ENCODE data around the gene ATG101. TPM values are rescaled to one million over a fixed set of nuclear protein-coding genes. Genes with fewer than 3 reads are reported as not detected.

The ATG101 gene
- total and polyA plus RNA-seq, 2 of the 13 experiments (the other 11 are each of a cell fraction or from before 2014, with no cell fraction given): 58.2 to 67.7 TPM

DNA sequence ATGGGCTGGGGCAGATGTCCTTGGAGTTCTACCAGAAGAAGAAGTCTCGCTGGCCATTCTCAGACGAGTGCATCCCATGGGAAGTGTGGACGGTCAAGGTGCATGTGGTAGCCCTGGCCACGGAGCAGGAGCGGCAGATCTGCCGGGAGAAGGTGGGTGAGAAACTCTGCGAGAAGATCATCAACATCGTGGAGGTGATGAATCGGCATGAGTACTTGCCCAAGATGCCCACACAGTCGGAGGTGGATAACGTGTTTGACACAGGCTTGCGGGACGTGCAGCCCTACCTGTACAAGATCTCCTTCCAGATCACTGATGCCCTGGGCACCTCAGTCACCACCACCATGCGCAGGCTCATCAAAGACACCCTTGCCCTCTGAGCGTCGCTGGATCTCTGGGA, 7.0 kb downstream of the ATG101 start:
- DNase-seq (ENCODE audit: low spot score): no peak
- BruUV-seq (replicated peaks): no TSS peak
- Histone ChIP-seq H4K20me1 (ENCODE audit: insufficient read depth, low read length) (no peaks in the 10 kb centered on the region), H3K27ac (ENCODE audit: extremely low read length, insufficient read depth, low read length) (no peak overlapping the region), H3K9ac (ENCODE audit: insufficient read depth, low read depth, low read length) (no peak overlapping the region), H2AFZ (ENCODE audit: low read length) (no peak overlapping the region), H3K36me3 (replicated peaks in 1 of 2; ENCODE audit: control insufficient read depth in 1 of 2, insufficient read depth in 2 of 2, low read length in 2 of 2) (peaks cover 25 to 61% of the 10 kb centered on the region in 2 experiments), H3K4me2 (ENCODE audit: low read depth, low read length) (no peak overlapping the region), H3K4me1 (ENCODE audit: insufficient read depth, low read length) (peaks cover 34% of the 10 kb centered on the region), H3K27me3 (ENCODE audit: control insufficient read depth in 1 of 2, insufficient read depth in 2 of 2, low read length in 2 of 2) (no peaks in the 10 kb centered on the region), H3K9me3 (ENCODE audit: low read length) (no peaks in the 10 kb centered on the region), H3K79me2 (ENCODE audit: insufficient read depth, low read length) (peaks cover 31% of the 10 kb centered on the region), H3K4me3 (replicated peaks in 1 of 3; ENCODE audit: insufficient read depth in 1 of 3, low read depth in 2 of 3, low read length in 3 of 3) (no peak overlapping the region)
- no peak for ATAC-seq
- no peak for FAIRE-seq
- CTCF ChIA-PET (ENCODE audit: low intra/inter-chr PET ratio, low total read pairs): no interaction called here
- in situ Hi-C loops (cut with HindIII; ENCODE audit: extremely low pct_ligation_motif_present, low pct_unique_long_range_greater_than_20kb) (no loop called here), intact Hi-C loops (cut with micrococcal nuclease; ENCODE audit: unreplicated experiment) (no loop called here)
- whole genome bisulfite sequencing (ENCODE audit: low lambda C conversion rate): 94% methylated on average over 12 of the region's 16 CpGs
- POLR2A ChIA-PET: no interaction called here
- no peak for TF ChIP-seq ZNF451 (CRISPR knock-in tag; IDR thresholded peaks at IDR 0.05)
- TF ChIP-seq ZBTB8A (CRISPR knock-in tag; IDR thresholded peaks at IDR 0.05; ENCODE audit: borderline replicate concordance, low read depth): no peak
- TF ChIP-seq DR1 (CRISPR knock-in tag; IDR thresholded peaks at IDR 0.05): no peak
- TF ChIP-seq, protein P1, sequence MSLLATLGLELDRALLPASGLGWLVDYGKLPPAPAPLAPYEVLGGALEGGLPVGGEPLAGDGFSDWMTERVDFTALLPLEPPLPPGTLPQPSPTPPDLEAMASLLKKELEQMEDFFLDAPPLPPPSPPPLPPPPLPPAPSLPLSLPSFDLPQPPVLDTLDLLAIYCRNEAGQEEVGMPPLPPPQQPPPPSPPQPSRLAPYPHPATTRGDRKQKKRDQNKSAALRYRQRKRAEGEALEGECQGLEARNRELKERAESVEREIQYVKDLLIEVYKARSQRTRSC (CRISPR knock-in tag; IDR thresholded peaks at IDR 0.05; ENCODE audit: low read depth): no peak
- no peak for TF ChIP-seq SP140L (CRISPR knock-in tag; IDR thresholded peaks at IDR 0.05; ENCODE audit: borderline replicate concordance)
- TF ChIP-seq IRF2 (CRISPR knock-in tag; IDR thresholded peaks at IDR 0.05): no peak
- TF ChIP-seq, protein P2, sequence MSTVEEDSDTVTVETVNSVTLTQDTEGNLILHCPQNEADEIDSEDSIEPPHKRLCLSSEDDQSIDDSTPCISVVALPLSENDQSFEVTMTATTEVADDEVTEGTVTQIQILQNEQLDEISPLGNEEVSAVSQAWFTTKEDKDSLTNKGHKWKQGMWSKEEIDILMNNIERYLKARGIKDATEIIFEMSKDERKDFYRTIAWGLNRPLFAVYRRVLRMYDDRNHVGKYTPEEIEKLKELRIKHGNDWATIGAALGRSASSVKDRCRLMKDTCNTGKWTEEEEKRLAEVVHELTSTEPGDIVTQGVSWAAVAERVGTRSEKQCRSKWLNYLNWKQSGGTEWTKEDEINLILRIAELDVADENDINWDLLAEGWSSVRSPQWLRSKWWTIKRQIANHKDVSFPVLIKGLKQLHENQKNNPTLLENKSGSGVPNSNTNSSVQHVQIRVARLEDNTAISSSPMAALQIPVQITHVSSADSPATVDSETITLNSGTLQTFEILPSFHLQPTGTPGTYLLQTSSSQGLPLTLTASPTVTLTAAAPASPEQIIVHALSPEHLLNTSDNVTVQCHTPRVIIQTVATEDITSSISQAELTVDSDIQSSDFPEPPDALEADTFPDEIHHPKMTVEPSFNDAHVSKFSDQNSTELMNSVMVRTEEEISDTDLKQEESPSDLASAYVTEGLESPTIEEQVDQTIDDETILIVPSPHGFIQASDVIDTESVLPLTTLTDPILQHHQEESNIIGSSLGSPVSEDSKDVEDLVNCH (CRISPR knock-in tag; IDR thresholded peaks at IDR 0.05): no peak
- TF ChIP-seq IRF9 (CRISPR knock-in tag; IDR thresholded peaks at IDR 0.05; ENCODE audit: borderline replicate concordance): no peak
- TF ChIP-seq ZNF263 (CRISPR knock-in tag; IDR thresholded peaks at IDR 0.05): no peak

All from HepG2 (cell line).